Coronary artery (tissue), 2 donors: ENCODE results near the gene ZNF358.

Experiments
- DNase-seq: peaks from one replicate; pipeline ENCODE4 v3.0.0-alpha.2; 2017; ENCODE audit warnings: low spot score
- H3K27ac ChIP-seq, 2 donors: fragments of 200-600 bp; sonication (generic); one replicate each; pipeline ENCODE4 v1.5.1; 2016 to 2019
- H3K4me3 ChIP-seq: fragments of 200-600 bp; sonication (generic); 2 replicates; pipeline ENCODE4 v1.5.1; 2016; ENCODE audit warnings: mild to moderate bottlenecking, moderate library complexity
- TF ChIP-seq, protein P1 (sequence below): fragments of 200-600 bp; sonication (generic); IDR thresholded peaks from one replicate; pipeline ENCODE4 v1.5.1; 2019; ENCODE audit warnings: antibody characterized with exemption

The ZNF358 gene

GRCh38 chr19:7520131-7521051 is 4.5 kb downstream of the ZNF358 start:
- Histone ChIP-seq H3K27ac (peak overlapping the region in 1 of 2 donors; percentile 56), H3K4me3 (no peak overlapping the region)
- TF ChIP-seq, protein P1, sequence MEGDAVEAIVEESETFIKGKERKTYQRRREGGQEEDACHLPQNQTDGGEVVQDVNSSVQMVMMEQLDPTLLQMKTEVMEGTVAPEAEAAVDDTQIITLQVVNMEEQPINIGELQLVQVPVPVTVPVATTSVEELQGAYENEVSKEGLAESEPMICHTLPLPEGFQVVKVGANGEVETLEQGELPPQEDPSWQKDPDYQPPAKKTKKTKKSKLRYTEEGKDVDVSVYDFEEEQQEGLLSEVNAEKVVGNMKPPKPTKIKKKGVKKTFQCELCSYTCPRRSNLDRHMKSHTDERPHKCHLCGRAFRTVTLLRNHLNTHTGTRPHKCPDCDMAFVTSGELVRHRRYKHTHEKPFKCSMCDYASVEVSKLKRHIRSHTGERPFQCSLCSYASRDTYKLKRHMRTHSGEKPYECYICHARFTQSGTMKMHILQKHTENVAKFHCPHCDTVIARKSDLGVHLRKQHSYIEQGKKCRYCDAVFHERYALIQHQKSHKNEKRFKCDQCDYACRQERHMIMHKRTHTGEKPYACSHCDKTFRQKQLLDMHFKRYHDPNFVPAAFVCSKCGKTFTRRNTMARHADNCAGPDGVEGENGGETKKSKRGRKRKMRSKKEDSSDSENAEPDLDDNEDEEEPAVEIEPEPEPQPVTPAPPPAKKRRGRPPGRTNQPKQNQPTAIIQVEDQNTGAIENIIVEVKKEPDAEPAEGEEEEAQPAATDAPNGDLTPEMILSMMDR: no peak
- DNase-seq: no peak

DNA sequence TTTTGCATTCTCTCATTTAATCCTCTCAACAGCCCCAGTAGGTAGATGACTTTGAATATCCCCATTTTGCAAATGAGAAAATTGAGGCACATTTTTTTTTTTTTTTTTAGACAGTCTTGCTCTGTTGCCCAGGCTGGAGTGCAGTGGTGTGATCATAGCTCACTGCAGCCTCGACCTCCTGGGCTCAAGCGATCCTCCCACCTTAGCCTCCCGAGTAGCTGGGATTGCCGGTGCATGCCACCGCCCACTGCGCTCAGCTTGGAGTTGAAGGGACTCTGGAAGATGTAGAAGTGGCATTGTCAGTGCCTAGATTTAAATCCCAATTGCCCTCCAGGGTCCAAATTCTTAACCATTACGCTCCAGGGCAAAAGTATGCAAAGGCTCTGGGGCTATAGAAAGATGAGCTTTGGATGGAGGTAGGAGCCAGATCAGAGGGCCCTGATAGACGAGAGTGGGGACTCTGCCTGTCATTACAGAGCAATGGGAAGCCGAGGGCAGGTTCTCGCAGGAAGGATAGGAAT is 5.7 kb downstream of the ZNF358 start:
- Histone ChIP-seq H3K27ac (peak overlapping the region; percentile 19 to 75), H3K4me3 (peak overlapping the region; percentile 86)
- DNase-seq: no peak
- TF ChIP-seq, protein P1: no peak

DNA sequence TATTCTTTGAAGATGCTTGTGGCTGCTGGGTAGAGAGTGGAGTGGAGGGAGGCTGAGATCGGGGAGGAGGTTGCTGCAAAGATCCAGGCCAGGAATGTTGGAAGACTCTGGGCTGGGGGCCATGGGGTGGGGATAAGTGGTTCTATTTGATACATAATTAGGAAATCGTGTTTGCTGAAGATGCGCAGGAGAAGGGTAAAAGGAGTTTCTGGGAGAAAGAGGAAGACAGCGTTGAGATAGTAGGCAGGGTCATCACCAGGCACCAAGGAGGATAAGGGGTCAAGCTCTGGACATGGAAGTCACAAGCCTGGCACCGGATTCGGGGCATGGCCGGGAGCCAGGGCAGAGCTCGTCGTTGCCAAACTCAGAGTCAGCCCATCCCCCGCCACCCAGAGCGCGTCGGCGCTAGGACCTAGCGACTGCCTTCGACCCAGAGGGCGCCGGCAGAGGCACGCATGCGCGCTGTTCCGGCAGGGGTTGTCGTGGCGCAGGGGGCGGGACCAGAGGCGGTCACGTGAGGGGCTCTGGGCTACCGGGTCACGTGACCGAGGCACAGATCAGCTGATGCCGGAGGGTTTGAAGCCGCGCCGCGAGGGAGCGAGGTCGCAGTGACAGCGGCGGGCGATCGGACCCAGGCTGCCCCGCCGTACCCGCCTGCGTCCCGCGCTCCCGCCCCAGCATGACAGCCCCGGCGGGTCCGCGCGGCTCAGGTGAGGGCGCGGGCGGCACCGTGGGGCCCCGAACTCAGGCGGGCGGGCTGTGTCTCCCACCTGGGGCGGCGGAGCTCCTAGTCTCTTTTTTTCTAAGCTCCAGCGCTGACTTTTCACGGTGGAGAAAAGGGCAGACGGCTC is 6.4 kb downstream of the ZNF358 start, which contains the start of gene MCOLN1:
TSS of gene MCOLN1 (plus strand) at position 553 of the 851 bp plus-strand sequence. CDS start at position 680, 127 bp downstream.
- TF ChIP-seq, protein P1: no peak
- peak; percentile 99 for DNase-seq
- H3K4me3 ChIP-seq: peak within 1 kb of the TSS; percentile 86
- H3K27ac ChIP-seq: peak within 1 kb of the TSS; percentile 19 to 75

DNA sequence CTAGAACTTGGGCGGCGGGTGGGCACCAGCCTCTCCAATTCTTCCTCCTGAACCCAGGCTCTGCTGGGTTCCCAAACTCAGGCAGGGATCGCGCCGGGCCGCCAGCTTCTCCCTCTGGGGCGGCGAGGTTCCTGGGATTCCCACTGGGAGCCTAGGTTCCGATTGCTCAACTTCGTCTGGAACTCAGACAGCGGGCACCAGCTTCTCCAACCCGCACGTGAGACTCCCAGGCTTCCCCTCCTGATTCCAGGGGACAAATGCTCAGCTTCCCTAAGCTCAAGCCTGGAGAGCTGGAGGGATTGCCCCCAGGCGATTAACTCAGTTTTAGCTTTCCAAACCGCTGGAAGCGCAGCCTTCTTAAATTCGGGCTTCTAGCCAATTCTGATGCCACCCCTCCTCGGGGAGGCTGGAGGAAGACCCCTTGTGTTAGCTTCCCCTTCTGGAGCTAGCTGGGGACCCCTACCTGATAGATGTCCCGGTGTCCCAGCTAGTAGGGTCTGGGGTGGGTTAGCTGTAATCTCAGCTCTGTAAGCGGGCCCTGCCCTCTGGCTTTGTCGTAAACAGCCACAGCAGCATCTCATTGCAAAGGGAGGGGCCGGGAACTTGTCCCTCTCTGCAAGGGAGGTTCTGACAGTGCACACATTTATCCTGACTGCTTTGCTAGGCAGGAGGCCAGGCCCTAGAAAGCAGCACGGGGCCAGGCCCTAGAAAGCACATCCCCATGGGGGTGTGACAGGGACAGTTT is 7.2 kb downstream of the ZNF358 start:
- Histone ChIP-seq H3K4me3 (peak overlapping the region; percentile 86), H3K27ac (peak overlapping the region; percentile 19 to 75)
- no peak for DNase-seq
- TF ChIP-seq, protein P1: no peak

- no peak for DNase-seq
- TF ChIP-seq, protein P1: no peak
- H3K27ac ChIP-seq: no peak overlapping the region
- no peak overlapping the region for H3K4me3 ChIP-seq
Observed at GRCh38 chr19:7524523-7524922, 8.6 kb downstream of the ZNF358 start.

DNA sequence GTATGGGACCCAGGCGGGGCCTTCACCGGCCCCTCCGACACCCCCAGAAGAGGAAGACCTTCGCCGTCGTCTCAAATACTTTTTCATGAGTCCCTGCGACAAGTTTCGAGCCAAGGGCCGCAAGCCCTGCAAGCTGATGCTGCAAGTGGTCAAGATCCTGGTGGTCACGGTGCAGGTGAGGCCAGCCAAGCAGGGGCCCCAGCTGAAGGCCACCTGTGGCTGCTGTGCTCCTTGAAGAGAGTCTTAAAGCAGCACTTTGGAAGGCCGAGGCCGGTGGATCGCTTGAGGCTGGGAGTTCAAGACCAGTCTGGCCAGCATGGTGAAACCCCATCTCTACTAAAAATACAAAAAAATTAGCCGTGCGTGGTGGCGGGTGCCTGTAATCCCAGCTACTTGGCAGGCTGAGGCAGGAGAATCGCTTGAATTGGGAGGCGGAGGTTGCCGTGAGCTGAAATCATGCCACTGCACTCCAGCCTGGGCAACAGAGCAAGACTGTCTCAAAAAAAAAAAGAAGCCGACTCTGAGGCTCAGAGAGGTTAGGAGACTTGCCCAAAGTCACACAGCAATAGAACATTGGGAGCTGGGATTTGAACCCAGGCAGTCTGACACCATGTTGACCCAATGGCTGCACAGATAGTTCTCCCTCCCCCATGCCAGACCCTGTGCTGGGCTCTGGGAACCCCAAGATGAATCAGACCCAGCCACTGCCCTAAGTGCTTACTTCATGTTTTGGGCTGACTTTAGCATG is 9.3 kb downstream of the ZNF358 start:
- DNase-seq: no peak
- no peak overlapping the region for H3K4me3 ChIP-seq
- TF ChIP-seq, protein P1: no peak
- no peak overlapping the region for H3K27ac ChIP-seq
